Breast epithelium (tissue), 3 donors: Measurements from ENCODE around the gene LITAFD.

Experiments
- POLR2A ChIP-seq: fragments of 450-650 bp; IDR thresholded peaks from one replicate; pipeline ENCODE4 v1.6.1; 2016; ENCODE audit warnings: antibody characterized with exemption, mild to moderate bottlenecking, moderate library complexity
- POLR2AphosphoS5 ChIP-seq, 3 donors: sonication (generic); formaldehyde crosslinking; IDR thresholded peaks; one replicate each; pipeline ENCODE4 v1.6.1; 2017; ENCODE audit warnings: antibody characterized with exemption in 3 of 3
- TF ChIP-seq, protein P1 (sequence below), 3 donors: fragments of 450-650 bp; IDR thresholded peaks; one replicate each; pipeline ENCODE4 v1.5.1; 2016 to 2017; ENCODE audit warnings: antibody characterized with exemption in 3 of 3, mild to moderate bottlenecking in 3 of 3, moderate library complexity in 3 of 3

DNA sequence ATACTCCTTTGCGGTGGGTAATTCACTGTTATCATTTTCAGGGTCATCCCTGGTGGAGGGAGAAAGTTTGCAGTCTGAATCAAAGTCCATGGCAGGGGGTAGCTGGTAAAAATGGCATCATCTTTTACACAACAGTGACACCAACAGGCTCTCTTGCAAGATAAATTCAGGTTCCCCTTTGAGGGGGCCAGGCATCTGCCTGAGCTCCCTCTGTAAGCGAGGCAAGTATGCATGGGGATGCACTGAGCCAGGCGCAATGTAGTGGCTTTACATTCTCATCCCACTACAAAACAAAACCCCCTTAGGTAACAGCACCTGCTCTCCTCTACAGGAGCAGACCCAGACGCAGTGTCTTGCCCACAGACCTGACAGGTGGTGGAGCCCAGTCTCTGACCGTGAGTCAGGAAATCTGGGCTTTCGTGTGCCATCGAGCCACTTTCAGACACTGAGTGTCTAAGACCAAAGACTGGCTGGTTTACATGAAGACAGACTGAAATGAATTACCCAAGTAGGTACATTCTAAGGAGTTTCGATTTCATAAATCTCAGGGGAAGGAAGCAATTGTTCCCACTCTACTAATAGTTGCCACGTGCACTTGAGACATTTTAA is 17.7 kb downstream of the LITAFD start:
- TF ChIP-seq, protein P1, sequence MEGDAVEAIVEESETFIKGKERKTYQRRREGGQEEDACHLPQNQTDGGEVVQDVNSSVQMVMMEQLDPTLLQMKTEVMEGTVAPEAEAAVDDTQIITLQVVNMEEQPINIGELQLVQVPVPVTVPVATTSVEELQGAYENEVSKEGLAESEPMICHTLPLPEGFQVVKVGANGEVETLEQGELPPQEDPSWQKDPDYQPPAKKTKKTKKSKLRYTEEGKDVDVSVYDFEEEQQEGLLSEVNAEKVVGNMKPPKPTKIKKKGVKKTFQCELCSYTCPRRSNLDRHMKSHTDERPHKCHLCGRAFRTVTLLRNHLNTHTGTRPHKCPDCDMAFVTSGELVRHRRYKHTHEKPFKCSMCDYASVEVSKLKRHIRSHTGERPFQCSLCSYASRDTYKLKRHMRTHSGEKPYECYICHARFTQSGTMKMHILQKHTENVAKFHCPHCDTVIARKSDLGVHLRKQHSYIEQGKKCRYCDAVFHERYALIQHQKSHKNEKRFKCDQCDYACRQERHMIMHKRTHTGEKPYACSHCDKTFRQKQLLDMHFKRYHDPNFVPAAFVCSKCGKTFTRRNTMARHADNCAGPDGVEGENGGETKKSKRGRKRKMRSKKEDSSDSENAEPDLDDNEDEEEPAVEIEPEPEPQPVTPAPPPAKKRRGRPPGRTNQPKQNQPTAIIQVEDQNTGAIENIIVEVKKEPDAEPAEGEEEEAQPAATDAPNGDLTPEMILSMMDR (IDR thresholded peaks at IDR 0.05) = no peak
- TF ChIP-seq POLR2A (no peak), POLR2AphosphoS5 (IDR thresholded peaks at IDR 0.05) (no peak)
